ENCODE measurements around the gene CDC42EP4. TPM values are rescaled to one million over a fixed set of nuclear protein-coding genes. Genes with fewer than 3 reads are reported as not detected.

Gene CDC42EP4
- total and polyA plus RNA-seq, 10 of the 15 experiments (the other 5 are each of a cell fraction or from before 2014, with no cell fraction given), result 0.05 to 7.1 (median 2.7) TPM

DNA sequence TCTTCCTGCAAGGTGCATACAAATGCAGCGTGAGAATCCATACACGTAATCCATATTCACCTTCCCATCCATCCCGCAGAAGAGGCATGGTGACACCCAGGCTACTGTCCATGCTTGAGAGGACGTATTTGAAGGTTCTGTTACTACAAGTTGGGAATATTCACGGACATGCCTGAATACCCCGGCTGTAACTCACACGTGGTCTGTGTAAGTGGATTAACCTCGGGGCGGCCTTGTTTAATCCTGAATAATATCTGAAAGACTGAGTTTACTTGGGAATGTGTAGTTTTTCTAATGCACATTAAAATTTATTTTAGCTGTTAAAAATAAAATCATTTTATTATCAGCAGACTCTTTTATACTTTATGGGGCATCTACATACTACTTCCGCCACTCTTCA, 63.3 kb downstream of the CDC42EP4 start (continued):
- TF ChIP-seq, protein P1, sequence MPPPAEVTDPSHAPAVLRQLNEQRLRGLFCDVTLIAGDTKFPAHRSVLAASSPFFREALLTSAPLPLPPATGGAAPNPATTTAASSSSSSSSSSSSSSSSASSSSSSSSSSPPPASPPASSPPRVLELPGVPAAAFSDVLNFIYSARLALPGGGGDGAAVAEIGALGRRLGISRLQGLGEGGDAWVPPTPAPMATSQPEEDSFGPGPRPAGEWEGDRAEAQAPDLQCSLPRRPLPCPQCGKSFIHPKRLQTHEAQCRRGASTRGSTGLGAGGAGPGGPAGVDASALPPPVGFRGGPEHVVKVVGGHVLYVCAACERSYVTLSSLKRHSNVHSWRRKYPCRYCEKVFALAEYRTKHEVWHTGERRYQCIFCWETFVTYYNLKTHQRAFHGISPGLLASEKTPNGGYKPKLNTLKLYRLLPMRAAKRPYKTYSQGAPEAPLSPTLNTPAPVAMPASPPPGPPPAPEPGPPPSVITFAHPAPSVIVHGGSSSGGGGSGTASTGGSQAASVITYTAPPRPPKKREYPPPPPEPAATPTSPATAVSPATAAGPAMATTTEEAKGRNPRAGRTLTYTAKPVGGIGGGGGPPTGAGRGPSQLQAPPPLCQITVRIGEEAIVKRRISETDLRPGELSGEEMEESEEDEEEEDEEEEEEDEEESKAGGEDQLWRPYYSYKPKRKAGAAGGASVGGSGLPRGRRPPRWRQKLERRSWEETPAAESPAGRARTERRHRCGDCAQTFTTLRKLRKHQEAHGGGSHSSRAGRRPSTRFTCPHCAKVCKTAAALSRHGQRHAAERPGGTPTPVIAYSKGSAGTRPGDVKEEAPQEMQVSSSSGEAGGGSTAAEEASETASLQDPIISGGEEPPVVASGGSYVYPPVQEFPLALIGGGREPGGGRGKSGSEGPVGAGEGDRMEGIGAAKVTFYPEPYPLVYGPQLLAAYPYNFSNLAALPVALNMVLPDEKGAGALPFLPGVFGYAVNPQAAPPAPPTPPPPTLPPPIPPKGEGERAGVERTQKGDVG (CRISPR knock-in tag; IDR thresholded peaks at IDR 0.05), result no peak
- no peak for TF ChIP-seq MTA2 (IDR thresholded peaks at IDR 0.05; ENCODE audit: low read depth)
- TF ChIP-seq FOXK2 (IDR thresholded peaks at IDR 0.05), result no peak
- TF ChIP-seq SUZ12 (IDR thresholded peaks at IDR 0.05; ENCODE audit: unreplicated experiment), result no peak
- TF ChIP-seq NBN (IDR thresholded peaks at IDR 0.05), result no peak
- no peak for TF ChIP-seq JUNB (IDR thresholded peaks at IDR 0.05)

GRCh38 chr17:73247726-73248125, 64.1 kb downstream of the CDC42EP4 start:
- H3K4me2 ChIP-seq (ENCODE audit: control insufficient read depth, insufficient read depth), result no peak overlapping the region
- peaks cover 0 to 19% of the 10 kb centered on the region in 2 experiments; a peak in 3 of 4 replicates for H3K36me3 ChIP-seq (ENCODE audit: control insufficient read depth in 2 of 2, insufficient read depth in 2 of 2, low read length in 1 of 2)
- ATAC-seq, result no peak
- no peaks in the 10 kb centered on the region for H3K27me3 ChIP-seq (replicated peaks in 1 of 2; ENCODE audit: control insufficient read depth in 2 of 2, insufficient read depth in 2 of 2, low read length in 1 of 2)
- no peak overlapping the region for H3K9ac ChIP-seq (ENCODE audit: control insufficient read depth, insufficient read depth, low read length)
- FAIRE-seq, result no peak
- no peaks in the 10 kb centered on the region for H3K4me1 ChIP-seq (ENCODE audit: control insufficient read depth, insufficient read depth, low read length)
- no peak overlapping the region for H3K4me3 ChIP-seq
- in situ Hi-C loops (cut with MboI) (no loop called here), intact Hi-C loops (cut with micrococcal nuclease; ENCODE audit: unreplicated experiment) (no loop called here)
- RAD21 ChIA-PET (ENCODE audit: unreplicated experiment), result interaction anchor here (1.0 to 3.3 kb wide), 4 partner anchors 9 to 520 kb away, joined by 3 to 18 read pairs (median 3); no protein-coding TSS in a partner anchor
- H3K27ac ChIP-seq (ENCODE audit: control insufficient read depth, insufficient read depth), result no peak overlapping the region
- BruUV-seq (replicated peaks), result no TSS peak
- DNase-seq (ENCODE audit: low read depth, low spot score), result no peak
- H3K9me3 ChIP-seq (replicated peaks; ENCODE audit: control insufficient read depth, insufficient read depth, low read length), result no peaks in the 10 kb centered on the region
- TF ChIP-seq, protein P2, sequence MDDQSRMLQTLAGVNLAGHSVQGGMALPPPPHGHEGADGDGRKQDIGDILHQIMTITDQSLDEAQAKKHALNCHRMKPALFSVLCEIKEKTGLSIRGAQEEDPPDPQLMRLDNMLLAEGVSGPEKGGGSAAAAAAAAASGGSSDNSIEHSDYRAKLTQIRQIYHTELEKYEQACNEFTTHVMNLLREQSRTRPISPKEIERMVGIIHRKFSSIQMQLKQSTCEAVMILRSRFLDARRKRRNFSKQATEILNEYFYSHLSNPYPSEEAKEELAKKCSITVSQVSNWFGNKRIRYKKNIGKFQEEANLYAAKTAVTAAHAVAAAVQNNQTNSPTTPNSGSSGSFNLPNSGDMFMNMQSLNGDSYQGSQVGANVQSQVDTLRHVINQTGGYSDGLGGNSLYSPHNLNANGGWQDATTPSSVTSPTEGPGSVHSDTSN (IDR thresholded peaks at IDR 0.05; ENCODE audit: insufficient replicate concordance, low read depth, low read length), result no peak
- peak in 1 of 3 experiments; percentile 32; a peak in 1 of 6 replicates for TF ChIP-seq CTCF (IDR thresholded peaks at IDR 0.05 in 2 of 3, conservative IDR thresholded peaks at IDR 0.05 in 1 of 3; ENCODE audit: control insufficient read depth in 2 of 3, extremely low read depth in 1 of 3, insufficient read depth in 1 of 3, low read depth in 3 of 3, low read length in 3 of 3)
- TF ChIP-seq SMC3 (IDR thresholded peaks at IDR 0.05; ENCODE audit: borderline replicate concordance, low read length), result peak; percentile 19; the same call in 1 of the 2 replicates
- TF ChIP-seq SIX5 (IDR thresholded peaks at IDR 0.05; ENCODE audit: low read depth, low read length, severe bottlenecking), result no peak
- CTCF ChIA-PET, result interaction anchor here (0.7 to 12.7 kb wide), 7 partner anchors 8 to 691 kb away, joined by 3 to 365 read pairs (median 10); partner anchors contain the start of gene COG1
- 93% methylated on average over 2 of the region's 2 CpGs for WGBS (ENCODE audit: insufficient coverage, insufficient replicate concordance, low lambda C conversion rate, missing lambda C conversion rate)
- no peaks in the 10 kb centered on the region for H4K20me1 ChIP-seq (ENCODE audit: control insufficient read depth, insufficient read depth)
- H2AFZ ChIP-seq (ENCODE audit: control insufficient read depth, low read depth, low read length), result no peak overlapping the region
- SMC1A ChIA-PET (ENCODE audit: uncharacterized antibody, unreplicated experiment), result interaction anchor here (0.7 to 16.1 kb wide), 8 partner anchors 15 to 521 kb away, joined by 3 to 261 read pairs (median 4); partner anchors contain the start of gene COG1
- no peaks in the 10 kb centered on the region for H3K79me2 ChIP-seq (ENCODE audit: control insufficient read depth, insufficient read depth, low read length)
- POLR2A ChIA-PET, result no interaction called here

Data from GM12878 (cell line).